PC-3 (cell line): Measurements from ENCODE around the gene PLCB2. TPM values are rescaled to one million over a fixed set of nuclear protein-coding genes. Genes with fewer than 3 reads are reported as not detected.

Source experiments
- ATAC-seq: fragments of 200-7000 bp; cut with Tn5 transposase; 2 replicates; pipeline ENCODE4 v1.9.1; 2020; ENCODE audit warnings: mild to moderate bottlenecking, moderate library complexity
- BruUV-seq: library from RNA; stranded (reverse); fragments of 400-500 nt; replicated peaks from 2 replicates; lab custom pipeline; 2021; lab: Mats Ljungman, UMichigan
- CTCF ChIA-PET: fragments of 300-600 bp; sonication (Branson Sonifier 250); formaldehyde crosslinking; loops from one replicate; lab custom pipeline; 2022; ENCODE audit warnings: antibody characterized with exemption; lab: Charles Lee
- POLR2A ChIA-PET: fragments of 300-600 bp; sonication (Branson Sonifier 250); formaldehyde crosslinking; loops from one replicate; lab custom pipeline; 2022; ENCODE audit warnings: antibody characterized with exemption; ENCODE audit not compliant: unreplicated experiment; lab: Charles Lee
- DNase-seq: peaks from one replicate; pipeline ENCODE4 v3.0.0-alpha.2; 2015
- H2AFZ ChIP-seq: fragments of 300-600 bp; sonication (generic); 2 replicates; pipeline ENCODE4 v1.6.0; 2016; ENCODE audit warnings: antibody characterized with exemption, low read length
- H3F3A ChIP-seq: fragments of 300-600 bp; sonication (generic); one replicate; pipeline ENCODE4 v1.6.0; 2017; ENCODE audit warnings: antibody characterized with exemption, low read length, control low read depth, mild to moderate bottlenecking; ENCODE audit not compliant: unreplicated experiment
- H3K27ac ChIP-seq: fragments of 300-600 bp; sonication (generic); 2 replicates; pipeline ENCODE4 v1.5.1; 2016; ENCODE audit warnings: mild to moderate bottlenecking, low read length
- H3K27me3 ChIP-seq: fragments of 300-600 bp; sonication (generic); 2 replicates; pipeline ENCODE4 v1.6.1; 2016; ENCODE audit warnings: low read length, mixed read lengths
- H3K36me3 ChIP-seq: fragments of 300-600 bp; sonication (generic); 2 replicates; pipeline ENCODE4 v1.6.1; 2016; ENCODE audit warnings: low read depth, mixed run types, low read length, mixed read lengths
- H3K4me1 ChIP-seq: fragments of 300-600 bp; sonication (generic); 2 replicates; pipeline ENCODE4 v1.5.1; 2016; ENCODE audit warnings: low read length; ENCODE audit not compliant: insufficient read depth
- H3K4me2 ChIP-seq: fragments of 300-600 bp; sonication (generic); 2 replicates; pipeline ENCODE4 v1.6.0; 2016; ENCODE audit warnings: low read length
- H3K4me3 ChIP-seq: fragments of 300-600 bp; sonication (generic); 2 replicates; pipeline ENCODE4 v1.5.1; 2016; ENCODE audit warnings: mild to moderate bottlenecking, low read length, mixed read lengths
- H3K79me2 ChIP-seq: fragments of 300-600 bp; sonication (generic); 2 replicates; pipeline ENCODE4 v1.6.1; 2017; ENCODE audit warnings: low read length, mixed read lengths
- H3K9ac ChIP-seq: fragments of 300-600 bp; sonication (generic); 2 replicates; pipeline ENCODE4 v1.6.0; 2016; ENCODE audit warnings: mild to moderate bottlenecking, low read length
- H3K9me2 ChIP-seq: fragments of 300-600 bp; sonication (generic); replicated peaks from 2 replicates; pipeline ENCODE4 v1.6.1; 2016; ENCODE audit warnings: mixed run types, low read length, mixed read lengths
- H3K9me3 ChIP-seq: fragments of 300-600 bp; sonication (generic); 2 replicates; pipeline ENCODE4 v1.6.1; 2016; ENCODE audit warnings: low read length, mixed read lengths
- H4K20me1 ChIP-seq: fragments of 300-600 bp; sonication (generic); 2 replicates; pipeline ENCODE4 v1.6.1; 2016; ENCODE audit warnings: low read length, mixed read lengths
- EZH2 ChIP-seq: fragments of 300-600 bp; sonication (generic); IDR thresholded peaks from one replicate; pipeline ENCODE4 v1.6.1; 2017; ENCODE audit warnings: antibody characterized with exemption, mild to moderate bottlenecking, low read length; ENCODE audit not compliant: unreplicated experiment
- EZH2phosphoT487 ChIP-seq: fragments of 300-600 bp; sonication (generic); IDR thresholded peaks from 2 replicates; pipeline ENCODE4 v1.6.1; 2018; ENCODE audit warnings: mild to moderate bottlenecking, antibody characterized with exemption, low read length, borderline replicate concordance
- intact Hi-C: fragments of 100-400 bp; cut with micrococcal nuclease; formaldehyde crosslinking; loops from 2 replicates; pipeline ENCODE4 v1.9.0; 2023
- total RNA-seq: library from RNA; depleted of rRNA; stranded (reverse); fragments of >200 nt; gene quantifications from 2 replicates; pipeline ENCODE4 v1.2.3, GENCODE V29; 2014
- TF ChIP-seq, protein P1 (sequence below): fragments of 300-600 bp; sonication (generic); conservative IDR thresholded peaks from 2 replicates; pipeline ENCODE4 v1.5.1; 2017; ENCODE audit warnings: antibody characterized with exemption, low read depth, mild to moderate bottlenecking, low read length

PLCB2 gene
- total RNA-seq, 1 experiment from 2014 or later, result 3.2 TPM

DNA sequence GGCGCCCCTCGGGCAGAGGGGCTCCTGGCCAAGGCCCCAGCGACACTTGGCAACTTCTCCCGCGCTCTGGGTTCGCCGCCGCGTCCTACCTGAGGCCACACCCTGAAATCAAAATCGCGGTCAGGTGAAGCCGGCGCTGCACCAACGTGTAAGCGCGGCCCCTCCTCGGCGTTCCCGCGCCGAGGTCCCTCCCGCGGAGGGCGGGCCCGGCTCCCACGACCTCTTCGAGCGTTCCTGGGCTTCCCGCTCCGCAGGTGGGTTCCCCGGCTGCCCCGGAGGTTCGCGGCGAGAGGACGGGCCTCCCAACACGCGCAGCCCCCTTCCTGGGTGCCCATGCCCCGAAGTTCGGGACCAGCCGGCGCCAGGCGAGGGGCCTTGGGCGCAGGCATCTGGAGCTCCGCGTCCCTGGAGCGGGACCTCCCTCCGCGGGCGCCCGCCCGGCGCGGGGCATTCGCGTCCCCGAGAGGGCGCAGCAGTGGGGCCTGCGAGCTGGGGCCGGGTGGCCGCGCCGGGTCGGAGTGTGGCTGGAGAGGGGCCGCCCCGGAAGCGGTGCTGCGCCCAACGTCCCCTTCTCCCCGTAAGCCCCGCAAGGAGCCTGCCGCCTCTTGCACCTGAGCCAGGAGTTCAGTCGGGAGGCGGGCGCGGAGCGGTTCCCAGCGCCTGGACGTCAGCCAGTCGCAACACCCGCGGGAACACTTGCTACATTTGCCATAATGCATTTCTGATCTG lies 55.1 kb downstream of the PLCB2 start:
- Histone ChIP-seq H3K9ac (peak overlapping the region; percentile 79), H3K79me2 (peaks cover 17% of the 10 kb centered on the region), H3K9me3 (no peaks in the 10 kb centered on the region), H3K4me3 (peak overlapping the region; percentile 87), H3F3A (peaks cover 6% of the 10 kb centered on the region), H4K20me1 (no peaks in the 10 kb centered on the region), H2AFZ (peak overlapping the region; percentile 94), H3K27ac (no peak overlapping the region), H3K4me1 (peaks cover 36% of the 10 kb centered on the region), H3K9me2 (no peaks in the 10 kb centered on the region), H3K4me2 (peak overlapping the region; percentile 99), H3K27me3 (no peaks in the 10 kb centered on the region), H3K36me3 (no peaks in the 10 kb centered on the region)
- ChIA-PET POLR2A (no interaction called here), CTCF (no interaction called here)
- TF ChIP-seq EZH2phosphoT487, result no peak
- TF ChIP-seq, protein P1, sequence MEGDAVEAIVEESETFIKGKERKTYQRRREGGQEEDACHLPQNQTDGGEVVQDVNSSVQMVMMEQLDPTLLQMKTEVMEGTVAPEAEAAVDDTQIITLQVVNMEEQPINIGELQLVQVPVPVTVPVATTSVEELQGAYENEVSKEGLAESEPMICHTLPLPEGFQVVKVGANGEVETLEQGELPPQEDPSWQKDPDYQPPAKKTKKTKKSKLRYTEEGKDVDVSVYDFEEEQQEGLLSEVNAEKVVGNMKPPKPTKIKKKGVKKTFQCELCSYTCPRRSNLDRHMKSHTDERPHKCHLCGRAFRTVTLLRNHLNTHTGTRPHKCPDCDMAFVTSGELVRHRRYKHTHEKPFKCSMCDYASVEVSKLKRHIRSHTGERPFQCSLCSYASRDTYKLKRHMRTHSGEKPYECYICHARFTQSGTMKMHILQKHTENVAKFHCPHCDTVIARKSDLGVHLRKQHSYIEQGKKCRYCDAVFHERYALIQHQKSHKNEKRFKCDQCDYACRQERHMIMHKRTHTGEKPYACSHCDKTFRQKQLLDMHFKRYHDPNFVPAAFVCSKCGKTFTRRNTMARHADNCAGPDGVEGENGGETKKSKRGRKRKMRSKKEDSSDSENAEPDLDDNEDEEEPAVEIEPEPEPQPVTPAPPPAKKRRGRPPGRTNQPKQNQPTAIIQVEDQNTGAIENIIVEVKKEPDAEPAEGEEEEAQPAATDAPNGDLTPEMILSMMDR, result 0 out of 2 replicates have a peak, but pooled peaks have one; percentile 21
- BruUV-seq, result no TSS peak
- peak; percentile 26 for ATAC-seq
- intact Hi-C loops, result loop anchor here (2.0 kb wide), 1 partner anchor 14 kb away; no protein-coding TSS in a partner anchor
- peak; percentile 72 for DNase-seq

DNA sequence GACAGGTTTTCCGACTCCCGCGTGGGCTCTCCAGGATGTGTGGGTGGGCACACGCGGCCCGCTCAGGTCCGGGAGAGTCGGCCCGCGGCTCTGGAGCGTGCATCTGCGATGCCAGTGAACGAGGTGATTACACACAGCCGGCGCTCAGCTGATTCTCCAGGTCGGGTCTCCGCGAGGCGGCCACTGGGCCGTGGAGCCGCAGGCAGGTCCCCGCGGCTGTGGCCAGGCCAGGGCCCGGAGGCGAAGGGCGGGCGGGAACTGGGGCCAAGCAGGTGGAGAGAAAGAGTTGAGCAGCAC lies 55.6 kb downstream of the PLCB2 start:
- BruUV-seq, result no TSS peak
- ChIA-PET CTCF (no interaction called here), POLR2A (no interaction called here)
- H3K9ac ChIP-seq, result peak overlapping the region; percentile 79
- peaks cover 6% of the 10 kb centered on the region for H3F3A ChIP-seq
- H3K4me3 ChIP-seq, result peak overlapping the region; percentile 87
- TF ChIP-seq EZH2phosphoT487 (no peak), EZH2 (no peak)
- TF ChIP-seq, protein P1, result no peak
- no peaks in the 10 kb centered on the region for H4K20me1 ChIP-seq
- no peaks in the 10 kb centered on the region for H3K9me2 ChIP-seq
- peaks cover 36% of the 10 kb centered on the region for H3K4me1 ChIP-seq
- peaks cover 17% of the 10 kb centered on the region for H3K79me2 ChIP-seq
- DNase-seq, result no peak
- intact Hi-C loops, result loop anchor here (2.0 kb wide), 1 partner anchor 15 kb away; no protein-coding TSS in a partner anchor
- peak overlapping the region; percentile 99 for H3K4me2 ChIP-seq
- H3K27me3 ChIP-seq, result no peaks in the 10 kb centered on the region
- H3K36me3 ChIP-seq, result no peaks in the 10 kb centered on the region
- ATAC-seq, result no peak
- H2AFZ ChIP-seq, result peak overlapping the region; percentile 94
- no peaks in the 10 kb centered on the region for H3K9me3 ChIP-seq
- no peak overlapping the region for H3K27ac ChIP-seq

DNA sequence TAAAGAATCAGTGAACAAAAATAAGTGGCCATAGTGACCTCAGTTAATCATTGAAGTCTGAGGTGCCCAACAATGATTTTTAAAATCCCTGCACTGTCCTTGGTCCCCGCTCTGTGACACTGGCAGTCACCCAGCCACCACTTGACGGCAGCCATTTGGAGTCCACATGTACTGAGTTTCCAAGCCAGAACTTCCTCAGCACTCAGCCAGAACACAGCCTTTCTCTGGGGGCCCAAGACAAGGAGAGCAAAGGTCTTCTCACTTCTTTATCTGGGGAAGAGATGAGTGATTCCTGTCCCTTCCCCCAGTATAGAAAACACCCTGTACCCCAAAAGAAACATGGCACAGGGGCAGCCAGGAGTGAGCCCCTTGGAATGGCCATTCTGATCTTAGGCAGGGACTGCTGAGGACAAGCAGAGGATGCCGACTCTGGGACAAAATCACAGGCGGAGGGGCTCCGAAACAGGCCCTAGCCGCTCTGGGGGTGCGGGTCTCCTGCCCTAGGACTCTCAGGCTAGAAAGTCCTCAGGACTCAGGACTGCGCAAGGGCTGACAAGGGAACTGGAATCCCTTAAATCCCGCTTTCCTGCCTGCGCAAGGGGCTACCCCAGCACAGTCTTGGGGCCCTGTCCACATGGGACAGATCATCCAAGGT lies 56.1 kb downstream of the PLCB2 start:
- ChIA-PET POLR2A (no interaction called here), CTCF (no interaction called here)
- BruUV-seq, result TSS peak; percentile 30
- Histone ChIP-seq H4K20me1 (no peaks in the 10 kb centered on the region), H3K9me2 (no peaks in the 10 kb centered on the region), H3K36me3 (no peaks in the 10 kb centered on the region), H3K9ac (peak overlapping the region; percentile 79; the same call in 1 of the 2 replicates), H2AFZ (peak overlapping the region; percentile 94), H3K27me3 (no peaks in the 10 kb centered on the region), H3K4me2 (peak overlapping the region; percentile 99), H3K4me1 (peaks cover 36% of the 10 kb centered on the region), H3K79me2 (peaks cover 17% of the 10 kb centered on the region), H3K27ac (no peak overlapping the region), H3K4me3 (peak overlapping the region; percentile 87; the same call in 1 of the 2 replicates), H3K9me3 (no peaks in the 10 kb centered on the region), H3F3A (peaks cover 6% of the 10 kb centered on the region)
- DNase-seq (no peak), ATAC-seq (no peak)
- TF ChIP-seq, protein P1, result no peak
- TF ChIP-seq EZH2, result no peak
- no peak for TF ChIP-seq EZH2phosphoT487
- intact Hi-C loops, result loop anchor here (2.0 kb wide), 1 partner anchor 15 kb away; no protein-coding TSS in a partner anchor
